H4 (cell line): ENCODE results near the gene CNTN1. TPM values are rescaled to one million over a fixed set of nuclear protein-coding genes. Genes with fewer than 3 reads are reported as not detected.
A peak's percentile ranks its signal among the peaks of the same experiment; 100 is the strongest.
"Not testable (repeated sequence)": the region's sequence is repeated elsewhere in the genome, so short reads cannot be mapped to it uniquely, and the experiment has no call there.

ENCODE experiments used
- DNase-seq: peaks from one replicate; pipeline ENCODE4 v3.0.0-alpha.2; 2015; ENCODE audit warnings: low spot score
- total RNA-seq: library from RNA; depleted of rRNA; stranded (reverse); fragments of >200 nt; shearing (Covaris generic); gene quantifications from 2 replicates; pipeline ENCODE4 v1.2.3, GENCODE V29; 2014

CNTN1 gene
- total RNA-seq, 1 experiment from 2014 or later: 3.7 TPM

DNA sequence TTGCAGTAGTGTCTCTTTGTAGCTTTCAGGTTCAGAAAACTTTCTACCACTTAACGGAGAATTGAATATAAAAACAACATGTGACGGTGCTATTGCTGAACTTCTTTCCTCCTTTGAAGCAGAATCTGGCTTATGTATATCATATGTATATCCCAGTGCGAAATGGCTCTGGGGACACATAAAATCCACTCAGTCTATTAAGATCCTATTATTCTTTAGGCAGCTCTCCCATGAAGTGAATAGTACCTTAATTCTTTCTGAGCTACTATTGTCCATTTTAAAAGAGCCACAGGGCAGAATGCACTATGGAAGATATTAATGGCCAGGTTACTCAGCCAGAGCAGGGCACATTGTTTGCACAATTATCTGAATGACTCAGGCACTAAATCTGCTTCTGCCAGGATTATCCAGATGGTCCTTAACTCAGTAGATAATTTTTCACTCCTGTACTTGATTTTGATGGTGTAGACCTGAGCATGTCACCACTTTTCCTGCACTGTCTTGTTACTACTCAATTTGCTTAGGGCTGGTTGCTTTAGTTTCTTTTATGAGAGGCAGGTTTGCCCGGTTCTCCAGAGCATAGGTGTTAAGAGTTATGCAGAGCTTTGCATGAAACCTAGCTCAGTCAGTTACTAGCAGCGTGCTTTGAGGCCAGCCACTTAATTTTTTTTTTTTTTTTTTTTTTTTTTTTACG, 5.5 kb downstream of the CNTN1 start:
- peak; percentile 13 for DNase-seq

DNA sequence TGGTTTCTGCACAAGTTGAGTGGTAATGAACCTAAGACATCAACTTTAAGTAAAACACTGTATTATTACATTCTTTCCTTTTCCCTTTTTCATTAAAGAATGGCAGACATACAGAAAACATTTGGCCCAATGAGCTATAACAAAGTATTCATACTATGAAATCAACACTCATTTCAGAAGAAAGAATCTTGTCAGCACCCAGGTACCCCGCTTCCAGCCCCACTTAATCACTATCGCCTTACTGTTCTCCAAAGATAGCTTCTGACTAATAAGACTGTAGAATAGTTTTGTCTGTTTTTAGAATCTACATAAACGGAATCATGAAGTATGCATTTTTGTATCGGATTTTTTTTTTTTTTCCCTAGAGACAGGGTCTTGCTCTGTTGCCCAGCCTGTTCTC, 9.5 kb downstream of the CNTN1 start:
- DNase-seq: no peak

DNA sequence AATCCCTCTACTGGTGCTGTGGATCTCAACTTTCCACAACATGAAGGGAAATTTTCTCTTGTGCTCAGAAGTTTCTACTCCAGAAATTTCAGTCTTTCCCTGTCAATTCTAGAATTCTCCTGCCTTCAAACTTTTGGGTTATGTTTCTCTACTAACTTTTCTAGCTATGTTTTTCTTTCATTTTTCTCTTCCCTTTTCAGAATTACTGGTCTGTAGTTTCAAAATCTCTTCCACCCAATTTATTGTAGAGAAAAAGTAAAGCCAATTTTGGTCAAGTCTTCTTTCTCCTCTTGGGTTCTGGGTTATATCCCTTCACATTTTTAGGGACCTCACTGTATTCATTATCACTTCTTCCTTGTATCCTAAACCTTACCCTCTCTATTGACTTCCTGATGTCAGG, 18.9 kb downstream of the CNTN1 start:
- no peak for DNase-seq

DNA sequence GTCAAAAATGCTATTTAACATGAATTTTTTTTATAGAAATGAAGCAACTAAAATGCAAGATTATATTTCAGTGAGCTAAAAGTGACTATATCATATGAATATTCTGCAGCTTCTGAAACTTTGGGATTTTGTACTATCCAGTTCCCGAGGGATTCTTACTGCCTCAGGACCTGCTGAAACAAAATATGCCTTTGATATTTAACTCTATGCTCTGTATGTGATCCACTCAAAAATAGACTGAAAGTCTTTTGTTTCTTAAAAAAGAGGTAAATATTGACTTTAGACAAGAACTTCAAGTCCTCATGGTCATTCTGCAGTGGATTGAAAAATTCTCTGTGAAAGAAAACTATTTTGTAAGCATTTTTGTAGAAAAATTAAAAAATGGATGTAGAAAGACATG, 22.4 kb downstream of the CNTN1 start:
- DNase-seq: no peak

DNA sequence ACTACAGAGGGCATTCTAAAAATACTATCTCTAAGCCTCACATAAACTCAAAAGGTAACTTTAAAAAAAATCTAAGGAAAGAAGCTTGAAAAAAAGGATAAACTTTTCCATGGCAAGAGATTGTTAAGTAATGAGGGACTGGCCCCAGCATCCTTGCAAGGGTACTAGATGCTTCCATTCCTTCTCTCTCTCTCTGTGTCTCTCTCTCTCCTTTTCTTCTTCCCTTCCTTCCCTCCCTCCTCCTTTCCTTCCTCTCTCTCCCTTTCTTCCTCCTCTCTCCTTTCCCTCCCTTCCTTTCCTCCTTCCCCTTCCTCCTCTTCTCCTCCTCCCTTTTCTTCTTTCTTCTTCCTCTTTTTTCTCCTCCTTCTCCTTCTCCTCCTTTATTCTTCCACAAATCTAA, 23.8 kb downstream of the CNTN1 start:
- DNase-seq: no peak

DNA sequence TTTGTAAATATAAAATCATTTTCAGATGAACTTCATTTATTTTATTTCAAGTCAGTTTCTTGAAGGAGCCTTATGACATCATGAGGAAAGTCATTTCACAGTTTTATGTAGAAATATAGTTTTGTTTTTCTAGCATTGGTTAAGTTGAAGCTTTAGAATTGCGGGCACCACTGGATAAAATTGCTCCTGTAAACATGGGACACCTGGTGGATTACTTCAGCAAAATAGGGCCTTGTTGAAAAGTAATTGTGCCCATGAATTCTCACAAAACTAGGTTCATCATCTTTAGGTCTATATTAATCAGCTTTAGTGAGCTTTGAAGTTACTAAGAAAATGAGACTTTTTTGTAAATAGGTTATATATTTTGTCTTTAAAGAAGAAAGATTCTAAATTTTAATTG, 25.3 kb downstream of the CNTN1 start:
- no peak for DNase-seq

DNA sequence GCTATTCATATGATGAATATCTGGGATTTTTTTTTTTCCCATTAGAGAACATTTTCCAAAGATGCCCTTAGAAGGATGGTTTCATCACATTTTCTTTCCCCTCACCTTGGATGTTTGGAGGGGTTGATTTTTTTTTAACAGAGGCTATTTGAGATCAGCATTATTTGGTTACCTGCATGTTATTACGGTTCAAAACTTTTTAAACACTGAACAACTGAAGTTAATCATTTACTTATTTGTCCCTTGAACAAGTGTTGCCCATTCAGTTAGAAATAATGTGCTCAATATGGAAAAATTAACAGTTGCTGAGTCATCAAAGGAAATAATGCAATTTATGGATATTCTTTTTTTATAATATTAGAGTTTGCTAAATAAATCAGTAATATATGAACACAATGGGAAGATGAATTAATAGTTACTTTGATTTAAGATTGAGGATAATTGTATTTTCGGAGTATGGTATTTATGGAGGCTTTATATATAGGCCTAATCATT, 26.7 kb downstream of the CNTN1 start:
- no peak for DNase-seq

DNA sequence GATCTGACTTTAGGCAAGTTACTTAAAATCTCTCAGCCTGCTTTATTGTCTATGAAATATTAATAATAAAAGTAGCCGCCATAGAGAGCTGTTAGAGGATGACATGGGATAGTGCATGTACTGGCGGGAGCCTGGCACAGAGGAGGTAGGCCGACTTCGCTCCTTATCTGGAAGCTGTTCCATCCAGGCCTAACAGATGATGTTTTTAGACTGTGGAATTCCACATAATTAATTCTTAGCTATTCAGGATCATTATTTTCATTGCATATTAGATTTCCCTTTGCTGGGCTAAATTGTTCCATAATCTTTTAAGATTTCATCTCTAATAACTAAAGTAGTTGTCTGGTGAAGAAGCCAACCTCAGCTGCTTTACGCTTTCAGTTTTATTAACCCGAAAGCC, 30.8 kb downstream of the CNTN1 start:
- DNase-seq: no peak

DNA sequence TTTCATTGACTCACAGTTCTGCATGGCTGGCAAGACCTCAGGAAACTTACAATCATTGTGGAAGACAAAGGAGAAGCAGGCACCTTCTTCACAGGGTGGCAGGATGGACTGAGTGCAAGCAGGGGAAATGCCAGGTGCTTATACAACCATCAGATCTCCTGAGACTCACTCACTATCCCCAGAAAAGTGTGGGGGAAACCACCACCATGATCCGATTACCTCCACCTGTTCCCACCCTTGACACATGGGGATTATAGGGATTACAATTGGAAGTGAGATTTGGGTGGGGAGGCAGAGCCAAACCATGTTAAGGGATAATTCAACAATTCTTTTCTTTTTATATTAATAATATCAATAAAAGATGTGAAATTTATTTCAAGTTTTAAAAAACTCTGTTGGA, 34.1 kb downstream of the CNTN1 start:
- DNase-seq: no peak

DNA sequence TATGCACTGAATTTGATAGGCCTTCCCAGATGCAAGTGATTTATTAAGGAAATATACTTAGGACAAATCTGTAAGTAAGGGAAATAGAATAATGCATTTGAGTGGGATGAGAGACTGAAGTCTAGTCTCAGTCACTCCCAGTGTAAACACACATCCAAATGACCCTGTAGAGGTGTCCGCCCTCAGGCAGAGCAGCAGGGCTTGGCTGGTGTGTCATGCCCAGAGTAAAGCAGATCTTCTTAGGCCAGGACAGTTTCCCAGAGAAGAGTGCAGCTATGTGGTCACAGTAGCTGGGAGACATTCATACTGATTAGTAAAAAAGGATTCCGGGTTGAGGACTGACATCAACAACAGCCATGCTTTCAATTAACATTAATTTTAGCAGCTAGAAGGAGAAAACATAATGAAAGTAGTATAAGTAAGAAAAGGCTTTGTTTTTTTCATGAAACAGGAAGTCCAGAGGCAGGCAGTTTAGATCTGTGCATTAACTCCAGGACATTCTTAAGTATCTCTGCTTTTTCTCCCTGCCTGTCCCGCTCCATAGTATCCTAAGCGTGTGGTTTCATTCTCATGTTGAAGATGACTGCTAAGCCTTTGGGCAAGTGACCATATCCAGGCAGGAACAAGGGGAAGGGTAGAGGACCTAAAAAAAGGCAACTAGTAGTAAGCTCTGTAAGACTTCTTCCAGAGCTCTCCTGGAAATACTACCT, 35.7 kb downstream of the CNTN1 start:
- peak; percentile 10 for DNase-seq

DNA sequence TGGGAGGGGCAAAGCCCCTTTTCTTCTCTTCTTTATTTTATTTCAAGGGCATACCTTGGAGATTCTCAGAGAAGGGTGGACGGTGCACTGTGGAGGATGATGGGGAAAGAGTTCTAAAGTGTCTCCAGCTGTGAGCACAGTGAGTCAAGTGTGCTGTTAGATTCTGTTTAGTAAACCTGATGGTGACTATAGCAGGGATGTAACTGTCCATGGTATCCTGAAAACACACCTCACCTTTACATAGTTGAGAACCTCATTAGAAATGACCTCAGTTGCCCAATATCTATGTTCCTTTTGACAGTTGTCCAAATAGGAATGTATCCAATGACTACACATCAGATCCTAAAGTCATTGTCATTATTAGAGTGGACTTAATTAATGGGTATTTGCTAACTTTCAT, 38.0 kb downstream of the CNTN1 start:
- DNase-seq: no peak

DNA sequence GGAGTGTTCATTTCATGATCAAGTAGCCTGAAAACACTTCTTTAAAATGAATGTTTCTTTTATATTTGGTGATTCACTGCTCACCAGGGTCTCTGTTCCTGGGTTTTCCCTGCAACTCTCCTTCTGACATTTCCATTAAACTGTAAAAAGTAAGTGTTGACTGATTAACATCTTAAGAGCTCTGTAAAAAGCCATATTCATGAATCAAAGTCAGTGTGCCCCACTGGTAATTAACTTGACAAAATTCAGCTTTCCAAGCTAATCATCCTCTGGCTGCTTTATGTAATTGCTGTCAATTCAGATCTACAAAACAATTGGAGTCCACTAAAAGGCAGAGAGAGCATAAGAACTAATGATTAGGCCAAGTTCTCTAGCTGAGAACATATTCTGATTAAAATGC, 41.6 kb downstream of the CNTN1 start:
- no peak for DNase-seq

DNA sequence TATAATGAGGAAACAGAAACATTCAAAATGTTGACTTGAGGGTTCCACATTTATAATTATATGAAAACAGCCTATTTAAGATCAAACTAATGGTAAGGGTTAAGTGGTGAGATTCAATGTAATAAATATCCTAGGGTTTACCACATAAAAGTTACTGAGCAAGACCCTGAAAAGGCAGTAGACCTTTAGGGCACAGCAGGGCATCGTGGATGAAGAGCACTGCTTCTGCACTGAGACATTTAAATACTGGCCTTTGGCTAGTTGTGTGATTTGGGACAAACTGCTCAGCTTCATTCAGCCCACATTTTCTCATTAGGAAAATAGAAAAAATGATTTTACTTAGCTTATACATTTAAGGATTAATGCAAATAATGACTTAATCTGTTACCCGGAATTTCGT, 42.0 kb downstream of the CNTN1 start:
- DNase-seq: no peak

DNA sequence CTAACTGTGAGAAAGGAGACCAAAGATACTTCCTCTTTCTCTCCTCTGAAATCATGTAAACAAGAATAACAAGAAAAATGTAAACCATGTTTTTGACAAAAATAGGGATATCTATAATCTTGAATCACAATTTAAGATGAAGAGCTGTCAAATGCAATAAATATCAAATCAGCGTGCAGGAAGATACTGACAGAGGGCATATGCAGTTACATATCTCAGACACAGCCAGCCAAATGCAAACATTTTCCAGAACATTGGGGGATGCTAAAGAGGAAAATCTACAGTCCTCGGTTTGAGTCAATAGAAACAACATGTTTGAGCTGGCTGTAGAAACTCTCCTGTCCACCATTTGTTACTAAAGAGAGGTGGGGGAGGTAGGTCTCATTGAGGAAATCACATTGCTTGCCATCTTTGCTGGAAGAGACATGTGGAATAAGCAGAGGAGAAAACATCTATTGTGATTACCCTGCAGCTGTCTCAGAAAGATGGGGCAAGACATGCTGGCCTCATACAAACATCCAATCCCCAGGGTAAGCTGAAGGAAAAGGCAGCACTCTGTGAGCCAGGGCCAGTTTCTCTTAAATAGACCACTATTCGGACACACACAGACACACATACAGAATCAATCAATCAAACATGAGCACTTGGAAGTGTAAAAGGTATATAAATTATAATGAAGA, 43.5 kb downstream of the CNTN1 start:
- DNase-seq: no peak

DNA sequence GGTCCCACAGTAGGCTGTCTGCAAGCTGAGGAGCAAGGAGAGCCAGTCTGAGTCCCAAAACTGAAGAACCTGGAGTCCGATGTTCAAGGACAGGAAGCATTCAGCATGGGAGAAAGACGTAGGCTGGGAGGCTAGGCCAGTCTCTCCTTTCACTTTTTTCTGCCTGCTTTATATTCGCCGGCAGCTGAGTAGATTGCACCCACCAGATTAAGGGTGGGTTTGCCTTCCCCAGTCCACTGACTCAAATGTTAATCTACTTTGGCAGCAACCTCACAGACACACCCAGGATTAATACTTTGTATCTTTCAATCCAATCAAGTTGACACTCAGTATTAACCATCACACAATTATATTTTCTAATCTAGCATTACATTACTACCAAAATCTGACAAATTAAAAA, 45.2 kb downstream of the CNTN1 start:
- not testable (repeated sequence) for DNase-seq

DNA sequence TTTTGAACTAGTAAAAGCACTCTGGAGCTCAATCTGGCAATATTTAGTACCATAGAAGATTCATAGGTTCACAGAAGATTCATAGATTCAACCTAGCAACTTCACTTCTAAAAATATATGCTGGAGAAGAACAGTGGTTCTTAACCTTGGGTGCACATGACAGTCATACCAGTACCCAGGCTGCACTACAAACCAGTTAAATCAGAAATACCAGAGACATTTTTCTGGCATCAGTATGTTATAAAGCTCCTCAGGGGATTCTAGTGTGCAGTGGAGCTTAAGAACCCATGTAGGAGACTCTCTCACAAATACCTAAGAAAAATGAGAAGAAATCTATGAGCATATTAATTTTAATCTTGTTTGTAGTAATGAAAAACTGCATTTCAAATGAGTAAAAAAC, 46.6 kb downstream of the CNTN1 start:
- no peak for DNase-seq

DNA sequence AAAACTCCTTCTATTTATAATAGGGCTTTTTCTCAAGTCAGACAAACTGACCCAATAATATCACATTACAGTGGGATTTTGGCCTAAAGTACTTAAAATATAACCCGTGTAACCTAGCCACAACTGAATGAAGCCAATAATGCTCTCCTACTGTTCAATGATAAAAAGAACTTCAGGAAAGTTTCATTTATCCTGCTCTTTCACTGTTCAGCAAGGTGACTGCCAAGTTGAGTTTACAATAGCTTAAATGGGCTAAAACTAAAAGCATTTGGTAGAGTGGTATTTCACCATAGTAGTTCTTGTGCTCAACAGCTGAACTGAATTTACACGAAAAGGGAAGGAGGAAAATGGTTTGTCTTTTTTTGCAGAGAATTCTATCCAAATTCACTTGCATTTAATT, 49.8 kb downstream of the CNTN1 start:
- no peak for DNase-seq

DNA sequence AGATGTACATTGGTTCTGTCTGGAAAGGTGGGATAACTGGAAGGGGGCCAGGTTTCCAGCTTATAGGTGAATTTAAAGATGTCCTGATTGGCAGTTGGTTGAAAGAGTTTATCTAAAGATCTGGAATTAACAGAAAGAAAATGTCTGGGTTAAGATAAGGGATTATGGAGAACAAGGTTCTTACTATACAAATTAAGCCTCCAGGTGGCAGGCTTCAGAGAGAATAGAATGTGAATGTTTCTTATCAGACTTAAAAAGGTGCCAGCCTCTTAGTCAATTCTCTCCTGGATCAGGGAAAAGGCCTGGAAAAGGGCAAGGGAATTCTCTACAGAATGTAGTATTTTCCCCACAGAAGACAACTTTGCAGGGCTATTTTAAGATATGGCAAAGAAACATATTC, 53.1 kb downstream of the CNTN1 start:
- DNase-seq: no peak

DNA sequence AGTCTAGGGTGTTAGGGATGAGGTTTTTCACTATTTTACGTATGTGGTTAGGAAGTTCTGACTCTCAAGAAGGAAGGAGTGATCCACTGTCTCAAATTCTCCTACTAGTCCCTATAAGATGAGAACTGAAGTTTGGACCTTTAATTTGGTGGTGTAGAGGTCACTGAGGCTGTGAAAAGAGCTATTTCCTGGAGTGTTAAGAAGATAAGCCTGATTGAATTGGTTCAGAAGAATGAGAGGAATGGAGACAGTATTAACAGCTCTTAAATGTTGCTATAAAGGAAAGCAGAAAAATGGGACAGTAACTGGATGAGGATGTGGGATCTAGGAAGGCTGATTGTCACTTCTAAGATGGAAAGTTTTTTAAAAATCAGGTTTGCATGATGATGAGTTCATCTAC, 57.6 kb downstream of the CNTN1 start:
- no peak for DNase-seq

DNA sequence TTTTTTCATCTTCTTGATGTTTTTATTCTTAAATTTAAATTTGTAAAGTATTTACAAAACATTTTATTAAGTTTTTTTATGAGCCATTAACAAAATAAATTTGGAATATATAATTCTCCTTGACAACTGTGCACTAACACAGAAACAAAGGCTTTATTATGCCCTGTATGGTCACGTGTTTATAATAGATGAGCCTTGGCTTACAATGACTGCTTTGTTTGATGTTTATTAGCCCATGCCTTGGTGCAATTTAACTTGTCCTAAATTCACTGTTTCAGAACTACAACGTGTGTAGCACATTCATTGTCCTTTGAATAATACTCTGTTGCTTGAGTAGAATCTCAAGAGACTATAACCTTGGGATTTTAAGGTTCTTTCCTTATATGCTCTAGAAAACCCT, 59.8 kb downstream of the CNTN1 start:
- no peak for DNase-seq

DNA sequence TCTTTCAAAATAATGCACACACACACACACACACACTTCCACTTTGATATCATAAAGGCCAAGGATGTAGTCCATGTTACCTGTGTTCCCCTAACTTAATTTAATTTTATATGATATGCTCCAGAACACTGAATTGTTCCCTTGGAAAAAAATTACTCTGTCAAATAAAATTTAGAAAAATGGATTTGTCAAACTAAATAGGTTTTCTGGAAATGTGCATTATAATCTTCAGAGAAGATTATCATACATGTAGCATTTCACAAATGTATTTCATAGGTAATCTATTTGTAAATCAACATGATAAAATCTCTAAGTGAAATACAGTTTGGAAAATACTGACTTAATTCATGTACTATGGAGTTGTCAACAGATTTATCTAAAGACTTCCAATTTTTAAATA, 68.6 kb downstream of the CNTN1 start:
- DNase-seq: no peak

DNA sequence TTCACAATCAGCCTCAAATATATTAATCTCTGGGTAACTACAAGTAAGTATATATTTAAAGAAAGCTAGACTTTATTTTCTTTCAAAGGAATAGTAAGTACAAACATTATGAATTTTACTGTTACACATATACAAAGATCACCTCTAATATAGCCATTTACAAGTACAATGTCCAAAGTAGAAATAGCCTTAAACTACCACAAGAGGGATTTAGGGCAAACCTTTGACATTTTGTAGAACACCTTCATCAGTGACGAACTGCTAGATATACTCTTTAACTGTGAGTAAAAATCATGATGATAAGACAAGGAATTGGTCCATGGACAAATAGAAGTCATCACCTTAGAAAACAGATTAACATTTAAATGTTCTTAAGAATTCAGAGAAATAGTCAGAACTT, 69.8 kb downstream of the CNTN1 start:
- no peak for DNase-seq
